ENCODE data around the gene EEF1E1.

The EEF1E1 gene

GRCh38 chr6:8087870-8088754 is 14.2 kb downstream of the EEF1E1 start:
- DNase-seq: no peak

DNA sequence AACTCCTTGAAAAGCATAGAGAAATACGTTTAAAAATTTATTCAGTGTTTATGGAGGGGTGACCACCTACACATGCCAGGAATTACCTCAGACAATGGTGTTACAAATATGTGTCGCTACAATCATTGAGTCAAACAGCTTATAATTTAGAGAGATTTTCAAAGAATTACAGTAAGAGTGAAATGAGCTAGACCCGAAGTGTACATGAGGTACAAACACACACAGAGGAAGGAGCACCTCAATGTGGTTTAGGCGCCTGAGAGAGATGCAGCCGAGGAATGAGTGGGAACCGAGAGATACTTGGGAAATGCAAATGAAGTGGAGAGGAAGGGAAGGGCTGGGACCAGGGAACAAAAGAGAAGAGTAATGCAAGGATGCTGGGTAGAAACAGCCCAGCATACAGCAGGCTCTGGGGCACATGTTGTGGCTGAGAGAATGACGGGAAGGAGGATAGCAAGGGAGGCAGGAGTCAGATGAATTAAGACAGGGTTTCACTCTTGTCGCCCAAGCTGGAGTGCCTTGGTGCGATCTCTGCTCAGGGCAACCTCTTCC is 15.5 kb downstream of the EEF1E1 start:
- no peak for DNase-seq

DNA sequence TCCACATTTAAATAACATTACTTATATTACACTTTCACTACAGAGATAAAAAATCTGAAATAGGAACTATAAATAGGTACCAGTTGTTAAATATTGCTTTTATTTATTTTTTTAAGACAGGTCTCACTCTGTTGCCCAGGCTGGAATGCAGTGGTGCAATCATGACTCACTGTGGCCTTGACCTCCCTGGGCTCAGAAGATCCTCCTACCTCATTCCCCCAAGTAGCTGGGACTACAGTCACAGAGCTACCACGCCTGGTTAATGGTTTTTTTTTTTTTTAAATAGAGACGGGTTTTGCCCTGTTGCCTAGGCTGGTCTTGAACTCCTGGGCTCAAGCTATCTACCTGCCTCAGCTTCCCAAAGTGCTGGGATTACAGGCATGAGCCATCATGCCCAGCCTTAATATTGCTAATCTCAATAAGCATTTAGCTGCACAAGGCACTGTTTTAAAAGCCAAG is 17.3 kb downstream of the EEF1E1 start:
- no peak for DNase-seq

DNA sequence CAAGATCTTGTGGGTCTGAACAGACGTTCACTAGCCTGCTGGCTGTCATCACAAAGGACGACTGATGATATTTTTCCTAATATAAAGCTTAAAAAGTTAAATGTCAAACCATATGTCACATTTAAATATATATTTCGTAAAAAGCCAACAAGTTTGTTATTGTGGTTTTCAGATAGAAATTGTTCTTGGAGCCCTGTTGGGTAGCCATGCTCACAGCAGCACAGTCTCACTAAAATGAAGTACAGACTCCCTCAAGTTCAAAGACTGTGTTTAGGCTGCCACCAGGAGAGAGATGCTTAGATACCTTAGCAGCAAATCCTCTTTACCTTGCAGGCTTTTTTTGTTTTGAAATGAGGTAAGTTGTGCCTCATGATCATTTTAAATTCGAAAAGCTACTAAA is 17.8 kb downstream of the EEF1E1 start:
- no peak for DNase-seq

DNA sequence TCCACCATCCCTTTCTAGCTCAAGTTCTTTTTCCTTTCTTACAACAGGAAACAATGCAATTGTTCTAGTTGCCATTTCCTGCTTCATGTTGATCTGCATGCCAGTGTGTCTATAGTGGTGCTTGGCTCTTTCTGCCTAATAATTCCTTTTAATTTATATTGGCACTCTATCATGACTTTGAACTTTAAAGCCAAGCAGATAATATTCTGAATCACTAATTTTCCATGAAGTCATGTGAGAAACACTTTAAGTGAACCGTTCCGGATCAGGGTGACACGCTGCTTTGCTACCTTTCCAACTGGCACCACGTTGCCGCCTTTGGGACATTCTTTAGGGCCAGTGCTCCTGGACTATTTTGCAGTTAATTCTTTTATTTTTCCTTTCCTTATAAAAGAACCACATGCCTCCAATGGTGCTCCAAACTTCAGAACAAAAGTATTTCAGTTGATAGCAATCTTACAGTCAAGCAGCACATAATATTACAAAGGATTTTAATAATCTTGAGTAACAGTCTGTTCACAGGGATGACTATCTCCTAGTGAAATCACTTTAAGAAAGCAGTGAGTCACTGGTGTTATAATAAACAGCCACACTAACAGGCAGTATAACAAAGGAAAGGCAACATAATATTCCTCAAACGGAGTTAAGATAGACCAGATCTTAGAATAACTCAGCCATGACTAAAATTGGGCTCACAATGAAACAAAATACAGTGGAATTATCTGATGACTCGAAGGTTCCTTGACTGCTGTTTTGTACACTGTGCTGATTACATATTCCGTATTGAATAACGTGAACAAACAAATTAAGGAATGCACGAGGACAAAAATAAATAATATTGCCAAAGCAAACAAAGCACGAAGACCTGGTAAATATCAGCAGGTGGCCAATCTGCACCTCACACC is 19.1 kb downstream of the EEF1E1 start:
- DNase-seq: peak; percentile 56

DNA sequence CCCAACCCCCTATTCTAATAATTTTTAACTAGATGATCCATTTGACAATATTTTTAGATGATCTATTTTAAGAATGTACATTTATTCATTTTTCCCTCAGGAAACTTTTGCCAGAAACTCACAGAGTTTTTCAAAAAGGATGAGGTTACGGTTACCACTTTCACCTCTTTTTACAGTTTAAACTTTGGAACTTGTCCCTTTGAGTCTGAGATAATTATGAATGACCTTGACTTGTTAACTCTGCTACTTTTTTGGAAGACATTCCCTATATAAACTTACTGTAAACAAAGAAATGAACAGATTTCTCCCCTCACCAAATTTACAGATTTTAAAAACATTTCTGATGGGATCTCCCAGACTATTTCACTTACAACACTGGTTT is 19.8 kb downstream of the EEF1E1 start:
- DNase-seq: no peak

DNA sequence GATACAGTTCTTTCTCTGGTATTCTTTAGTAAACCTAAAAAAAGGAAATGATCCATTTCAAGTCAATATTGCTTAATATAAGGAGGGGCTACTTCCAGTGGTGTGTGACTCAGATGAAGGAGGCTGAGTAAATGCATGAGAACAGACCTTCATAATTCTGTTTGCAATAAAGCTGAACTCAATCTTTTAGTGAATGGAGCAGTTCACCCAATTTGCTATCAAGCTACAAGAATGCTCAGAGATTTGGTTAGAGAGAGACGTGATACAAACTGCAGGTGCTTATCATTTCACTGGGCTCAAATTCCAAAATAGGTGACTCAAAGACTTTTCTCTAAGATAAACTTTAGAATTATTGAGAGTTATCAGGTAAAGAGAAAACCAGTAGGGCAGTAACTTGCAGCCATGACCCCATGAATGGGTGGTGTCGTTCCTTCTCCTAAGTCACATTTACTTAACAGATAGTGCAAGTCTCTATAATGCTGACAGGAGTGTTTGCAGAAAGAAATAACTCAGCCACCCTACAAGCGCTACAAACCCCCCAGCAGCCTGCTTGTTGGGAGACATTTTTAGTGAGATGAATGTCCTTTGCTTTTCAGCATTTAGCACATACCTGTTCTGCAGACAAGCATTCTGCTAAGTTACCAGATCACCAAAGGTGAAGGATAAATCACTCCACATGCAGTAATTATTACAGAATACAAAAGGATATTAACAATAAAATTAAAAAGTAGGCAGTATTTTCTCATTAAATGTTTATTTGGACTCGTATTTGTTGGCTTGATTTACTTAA is 21.8 kb downstream of the EEF1E1 start:
- DNase-seq: no peak

- DNase-seq: no peak
These were observed 23.2 kb downstream of the EEF1E1 start for GRCh38 chr6:8079126-8079525.

DNA sequence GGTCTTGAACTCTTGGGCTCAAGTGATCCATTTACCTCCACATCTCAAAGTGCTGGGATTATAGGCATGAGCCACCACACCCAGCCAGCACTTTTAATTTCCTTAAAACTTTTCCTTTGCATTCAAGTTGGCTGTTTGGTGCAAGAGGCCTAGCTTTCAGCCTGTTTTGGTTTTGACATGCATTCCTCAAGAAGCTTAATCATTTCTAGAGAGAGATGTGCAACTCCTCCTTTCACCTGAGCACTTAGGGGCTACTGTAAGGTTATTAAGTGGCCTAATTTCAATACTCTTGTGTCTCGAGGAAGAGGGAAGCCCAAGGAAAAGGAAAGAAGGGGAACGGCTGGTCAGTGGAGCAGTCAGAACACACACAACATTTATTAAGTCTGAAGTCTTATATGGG is 24.4 kb downstream of the EEF1E1 start:
- no peak for DNase-seq

DNA sequence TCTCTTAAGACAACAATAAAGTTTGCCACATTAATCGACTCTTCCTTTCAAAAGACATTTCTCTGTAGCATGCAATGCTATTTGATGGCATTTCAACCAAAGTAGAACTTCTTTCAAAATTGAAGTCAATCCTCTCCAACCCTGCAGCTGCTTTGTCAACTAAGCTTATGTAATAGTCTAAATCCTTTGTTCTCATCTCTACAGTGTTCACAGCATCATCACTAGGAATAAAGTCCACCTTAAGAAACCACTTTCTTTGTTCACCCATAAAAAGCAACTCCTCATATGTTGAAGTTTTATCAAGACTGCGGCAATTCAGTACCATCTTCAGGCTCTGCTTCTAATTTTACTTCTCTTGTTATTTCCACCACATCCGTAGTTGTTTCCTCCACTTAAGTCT is 26.6 kb downstream of the EEF1E1 start:
- no peak for DNase-seq

DNA sequence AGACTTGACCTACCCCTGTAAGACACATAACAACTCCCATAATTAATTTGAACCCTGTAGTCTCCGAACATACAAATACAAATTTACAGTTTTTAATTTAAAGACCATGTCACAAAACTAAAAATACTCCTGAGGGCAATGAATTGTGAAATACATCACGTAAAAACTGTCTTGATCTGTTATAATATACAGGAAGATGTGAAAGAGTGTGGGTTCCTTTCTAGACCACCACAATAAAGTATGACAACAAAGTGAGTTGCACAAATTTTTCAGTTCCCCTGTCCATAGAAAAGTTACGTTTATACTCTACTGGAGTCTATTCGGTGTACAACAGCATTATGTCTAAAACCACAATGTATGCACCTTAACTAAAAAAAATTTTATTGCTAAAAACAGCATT is 27.2 kb downstream of the EEF1E1 start:
- no peak for DNase-seq

DNA sequence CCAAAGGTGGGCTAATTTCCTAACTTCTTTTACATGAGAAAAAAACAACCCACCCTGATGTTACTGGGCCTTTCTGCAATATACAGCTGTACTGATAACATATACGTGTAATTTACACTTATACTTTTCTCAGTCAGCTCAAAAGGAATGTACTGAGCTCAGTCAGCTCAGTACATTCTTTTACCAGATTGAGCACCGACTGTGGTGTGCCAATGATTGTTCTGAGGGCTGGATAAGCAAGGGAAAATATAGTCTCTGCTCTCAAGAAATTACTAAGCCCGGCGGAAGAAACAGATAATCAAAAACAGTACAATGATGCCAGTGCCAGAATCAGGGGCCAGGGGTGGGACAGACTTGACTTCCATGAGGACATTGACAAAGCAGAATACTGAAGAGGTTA is 28.1 kb downstream of the EEF1E1 start:
- DNase-seq: no peak

GRCh38 chr6:8073758-8074157 is 28.6 kb downstream of the EEF1E1 start:
- DNase-seq: no peak

DNA sequence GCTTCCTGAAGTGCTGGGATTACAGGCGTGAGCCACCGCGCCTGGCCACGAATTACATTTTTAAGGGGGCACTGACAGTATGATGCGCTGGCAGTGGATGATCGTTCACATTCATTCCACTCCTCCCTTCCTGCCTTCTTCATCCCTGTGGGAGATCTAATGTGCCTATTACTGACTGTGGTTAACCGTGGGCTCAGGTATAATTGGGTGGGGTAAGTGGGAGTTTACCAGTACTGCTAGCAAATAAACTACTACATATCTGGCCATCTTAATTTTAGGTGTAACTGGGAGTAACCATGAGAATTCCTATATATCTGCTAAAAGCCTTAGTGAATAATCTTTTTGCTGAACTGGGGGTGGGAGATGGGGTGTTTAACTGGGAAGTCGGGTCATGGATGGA is 31.6 kb downstream of the EEF1E1 start:
- DNase-seq: no peak

DNA sequence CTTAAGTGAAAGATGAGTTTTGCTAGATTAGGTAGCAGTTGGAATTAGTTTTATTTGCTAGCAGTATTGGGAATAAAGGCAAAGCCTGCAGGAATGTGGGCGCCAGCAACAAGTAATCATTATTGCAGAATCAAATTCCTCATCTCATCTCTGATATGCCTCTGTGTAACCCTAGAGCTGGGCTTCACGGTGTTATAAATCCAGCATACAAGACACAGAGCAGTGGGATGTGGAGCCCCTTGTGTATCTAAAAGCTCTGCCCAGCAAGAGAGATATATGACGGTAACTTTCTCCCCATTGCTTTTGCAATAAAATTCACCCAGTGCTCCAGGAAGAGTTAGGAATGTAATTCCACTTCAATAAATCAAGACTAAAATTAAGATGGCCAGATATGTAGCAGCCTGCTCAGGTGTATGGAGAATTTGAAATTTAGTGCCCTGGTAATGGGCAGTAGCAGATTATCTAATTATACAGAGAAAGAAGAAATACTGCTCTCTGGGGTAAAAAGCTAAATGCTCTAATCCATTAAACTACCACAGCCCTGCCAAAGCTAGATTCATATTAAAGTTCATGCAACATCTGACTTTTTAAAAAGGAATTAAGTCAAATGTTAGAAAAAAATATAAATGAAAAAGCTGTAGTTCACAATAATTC is 32.6 kb downstream of the EEF1E1 start:
- DNase-seq: no peak

- DNase-seq: no peak
These were observed 33.2 kb downstream of the EEF1E1 start for GRCh38 chr6:8069151-8069550.

DNA sequence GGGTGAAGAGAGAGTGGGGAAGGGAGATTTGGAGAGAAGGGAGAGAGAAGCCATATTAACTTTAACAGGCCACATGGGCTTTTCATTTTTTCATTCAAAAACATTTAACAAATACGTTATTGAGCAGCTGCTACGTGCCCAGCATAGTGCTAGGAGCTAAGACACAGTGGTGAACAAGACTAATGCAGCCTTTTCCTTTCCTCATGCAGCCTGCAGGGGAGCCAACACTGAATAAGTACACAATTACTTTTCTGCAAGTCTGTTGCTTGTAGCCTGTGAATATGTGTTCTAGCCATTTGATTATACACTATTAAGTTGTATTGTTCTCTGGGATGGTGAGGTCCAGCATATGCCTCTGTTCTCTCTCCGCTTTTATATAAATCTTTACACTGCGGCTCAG is 36.2 kb downstream of the EEF1E1 start:
- no peak for DNase-seq

DNA sequence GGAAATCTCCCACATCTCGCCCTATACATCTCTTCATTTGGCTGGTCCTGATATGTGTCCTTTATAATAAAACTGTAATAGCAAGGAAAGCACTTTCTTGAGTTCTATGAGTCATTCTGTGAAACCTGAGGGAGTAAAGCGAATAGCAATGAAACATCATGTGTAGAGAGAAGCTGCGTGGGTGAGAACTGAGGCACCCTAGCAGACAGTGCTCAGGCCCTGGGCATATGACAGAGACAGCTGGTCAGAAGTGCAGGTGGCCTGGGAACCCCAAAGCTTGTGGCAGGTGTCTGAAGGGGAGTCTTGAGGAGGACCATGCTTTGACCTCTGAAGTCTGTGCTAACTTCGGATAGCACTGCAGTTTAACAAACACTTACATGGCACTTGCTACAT is 36.8 kb downstream of the EEF1E1 start:
- no peak for DNase-seq

DNA sequence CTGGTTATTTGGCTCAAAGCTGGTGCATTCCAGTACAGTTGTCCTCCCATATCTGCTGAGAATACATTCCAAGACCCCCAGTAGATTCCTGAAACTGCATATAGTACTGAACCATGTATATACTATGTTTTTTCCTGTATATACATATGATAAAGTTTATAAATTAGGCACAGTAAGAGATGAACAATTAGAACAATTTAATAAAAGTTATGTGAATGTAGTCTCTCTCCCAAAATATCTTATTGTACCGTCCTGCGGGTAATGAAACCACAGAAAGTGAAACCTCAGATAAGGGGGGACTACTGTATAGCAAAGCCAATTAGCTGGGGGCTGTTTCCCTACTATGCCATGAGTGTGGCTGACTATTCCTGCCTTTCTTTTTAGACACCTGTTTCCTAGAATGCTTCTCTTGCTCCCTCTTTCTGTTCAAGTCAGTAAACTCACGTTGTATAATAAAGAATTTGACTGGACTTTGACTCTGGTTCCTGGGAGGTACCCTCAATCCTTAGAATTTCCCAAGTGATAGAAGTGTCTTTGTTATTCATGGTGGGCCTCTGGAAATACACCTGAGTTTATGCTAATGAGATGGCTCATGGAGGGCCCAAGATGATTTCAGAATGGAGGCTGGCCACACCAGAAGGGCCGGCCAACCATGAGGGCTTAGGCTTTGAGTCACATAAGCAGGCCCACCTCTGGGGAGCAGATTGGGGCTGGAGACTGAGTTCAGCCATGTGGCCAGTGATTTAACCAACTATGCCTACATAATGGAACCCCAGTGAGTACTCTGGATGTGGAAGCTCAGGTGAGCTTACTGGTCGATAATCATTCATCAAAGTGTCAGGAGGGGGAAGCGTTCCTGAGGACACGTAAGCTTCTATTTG is 37.5 kb downstream of the EEF1E1 start:
- DNase-seq: no peak

DNA sequence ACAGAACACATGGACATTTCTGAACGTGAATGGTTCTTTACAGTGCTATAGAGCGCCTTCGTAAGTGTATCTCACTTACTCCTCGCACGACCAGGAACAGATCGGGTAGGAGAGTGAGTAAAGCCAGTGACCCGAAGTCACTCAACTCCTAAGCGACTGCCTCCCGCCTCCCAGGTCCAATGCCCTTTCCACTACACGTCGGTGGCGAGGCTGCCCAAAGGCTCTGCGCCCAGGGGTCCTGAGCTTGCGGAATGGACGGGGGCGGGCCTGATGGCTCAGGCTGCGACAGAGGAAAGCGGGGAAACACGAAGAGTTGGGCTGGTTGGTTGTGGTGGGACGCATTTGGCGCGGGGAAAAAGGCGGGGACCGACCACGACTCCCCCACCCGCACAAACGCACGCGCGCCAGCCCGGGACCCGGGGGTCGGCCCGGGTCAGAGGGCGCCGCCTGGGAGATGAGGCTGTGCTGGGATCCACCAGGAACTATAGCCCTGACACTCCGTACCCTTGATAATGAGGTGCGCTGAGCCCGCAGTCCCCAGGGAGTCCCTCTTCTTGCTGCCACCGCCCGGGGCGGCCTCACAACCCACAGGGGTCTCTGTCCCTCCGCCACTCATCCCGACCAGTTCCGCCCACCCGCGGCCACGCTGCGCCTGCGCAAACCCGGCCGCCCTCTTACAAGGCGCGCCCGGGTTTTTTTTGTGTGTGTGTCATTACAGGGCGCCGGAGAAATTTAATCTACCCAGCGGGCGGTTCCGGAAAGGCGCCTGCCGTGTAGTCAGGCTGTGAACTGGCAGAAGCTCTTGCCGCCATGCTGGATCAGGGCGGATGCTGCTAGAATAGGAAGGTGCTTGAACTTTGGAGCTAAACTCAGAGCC is 38.3 kb downstream of the EEF1E1 start, which contains the start of gene BLOC1S5:
Gene BLOC1S5 (minus strand): TSS at position 629 of the 877 bp plus-strand sequence. CDS start 13 bp downstream, at position 616.
- DNase-seq: peak; percentile 98
